Measurements from ENCODE around the gene GFY.

DNA sequence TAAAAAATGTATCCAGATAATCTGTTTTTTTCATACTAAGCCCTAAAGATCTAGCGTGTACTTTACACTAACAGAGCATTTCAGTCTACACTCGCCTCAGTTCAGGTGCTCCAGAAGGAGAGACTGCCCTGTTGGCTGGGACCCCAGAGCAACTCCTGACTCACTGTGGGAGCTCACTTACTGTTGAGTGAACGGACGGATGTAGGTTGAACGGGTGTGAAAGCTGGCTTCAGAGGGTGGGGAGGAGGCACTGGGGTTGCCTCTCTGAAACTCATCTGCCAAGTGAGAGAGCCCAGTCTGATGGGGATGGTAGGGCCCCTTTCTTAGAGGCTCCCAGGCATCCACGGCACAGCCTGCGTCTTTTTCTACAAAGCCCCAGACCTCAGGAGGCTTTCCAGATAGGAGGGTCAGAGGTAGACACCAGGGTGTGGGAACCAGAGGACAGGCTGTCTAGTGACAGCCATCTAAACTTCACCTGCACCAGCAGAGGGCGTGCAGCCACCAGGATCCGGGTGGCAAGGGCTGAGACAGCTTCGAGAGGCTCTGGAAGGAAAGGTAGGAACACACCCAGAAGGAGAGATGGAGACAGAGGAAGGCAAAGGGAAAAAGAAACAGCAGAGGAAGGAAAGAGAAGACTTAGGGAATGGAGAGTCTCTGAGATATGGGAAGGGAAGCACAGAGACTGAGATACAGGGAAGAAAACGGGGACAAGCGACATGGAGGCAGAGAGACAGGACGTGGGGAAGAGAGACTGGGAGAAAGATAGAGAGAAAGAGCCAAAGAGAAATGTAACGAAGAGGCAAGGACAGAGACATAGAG, 33.4 kb upstream of the GFY start:
- TF ChIP-seq POLR2AphosphoS5 (IDR thresholded peaks at IDR 0.05), result no peak
- TF ChIP-seq, protein P1, sequence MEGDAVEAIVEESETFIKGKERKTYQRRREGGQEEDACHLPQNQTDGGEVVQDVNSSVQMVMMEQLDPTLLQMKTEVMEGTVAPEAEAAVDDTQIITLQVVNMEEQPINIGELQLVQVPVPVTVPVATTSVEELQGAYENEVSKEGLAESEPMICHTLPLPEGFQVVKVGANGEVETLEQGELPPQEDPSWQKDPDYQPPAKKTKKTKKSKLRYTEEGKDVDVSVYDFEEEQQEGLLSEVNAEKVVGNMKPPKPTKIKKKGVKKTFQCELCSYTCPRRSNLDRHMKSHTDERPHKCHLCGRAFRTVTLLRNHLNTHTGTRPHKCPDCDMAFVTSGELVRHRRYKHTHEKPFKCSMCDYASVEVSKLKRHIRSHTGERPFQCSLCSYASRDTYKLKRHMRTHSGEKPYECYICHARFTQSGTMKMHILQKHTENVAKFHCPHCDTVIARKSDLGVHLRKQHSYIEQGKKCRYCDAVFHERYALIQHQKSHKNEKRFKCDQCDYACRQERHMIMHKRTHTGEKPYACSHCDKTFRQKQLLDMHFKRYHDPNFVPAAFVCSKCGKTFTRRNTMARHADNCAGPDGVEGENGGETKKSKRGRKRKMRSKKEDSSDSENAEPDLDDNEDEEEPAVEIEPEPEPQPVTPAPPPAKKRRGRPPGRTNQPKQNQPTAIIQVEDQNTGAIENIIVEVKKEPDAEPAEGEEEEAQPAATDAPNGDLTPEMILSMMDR (IDR thresholded peaks at IDR 0.05), result peak; percentile 80 to 84 (median 83)
- TF ChIP-seq POLR2A (IDR thresholded peaks at IDR 0.05), result no peak

Data from breast epithelium (tissue), 3 donors.